ENCODE data around the gene PCDHGC3.

Gene PCDHGC3

GRCh38 chr5:141514330-141515133 is 38.8 kb downstream of the PCDHGC3 start:
- no peaks in the 10 kb centered on the region for H3K27me3 ChIP-seq (ENCODE audit: control insufficient read depth, insufficient read depth, low read length)
- no peak overlapping the region for H3K4me3 ChIP-seq (ENCODE audit: low read length)
- WGBS (ENCODE audit: insufficient coverage, insufficient read length): no CpG with 5 or more reads among the region's 6 CpGs
- H3K4me1 ChIP-seq (ENCODE audit: control insufficient read depth, insufficient read depth, low read length): peaks cover 3% of the 10 kb centered on the region
- H3K9me3 ChIP-seq (ENCODE audit: control insufficient read depth, insufficient read depth, low read length): no peaks in the 10 kb centered on the region
- no peak for DNase-seq (ENCODE audit: low read depth, low spot score)
- peaks cover 7% of the 10 kb centered on the region; the same call in 1 of the 2 replicates for H3K36me3 ChIP-seq (ENCODE audit: control insufficient read depth, insufficient read depth, low read length)
- H3K27ac ChIP-seq (ENCODE audit: low read length): no peak overlapping the region

GRCh38 chr5:141515141-141515540 is 39.4 kb downstream of the PCDHGC3 start:
- no CpG with 5 or more reads among the region's 3 CpGs for WGBS (ENCODE audit: insufficient coverage, insufficient read length)
- H3K27me3 ChIP-seq (ENCODE audit: control insufficient read depth, insufficient read depth, low read length): no peaks in the 10 kb centered on the region
- peaks cover 7% of the 10 kb centered on the region; the same call in 1 of the 2 replicates for H3K36me3 ChIP-seq (ENCODE audit: control insufficient read depth, insufficient read depth, low read length)
- no peak for DNase-seq (ENCODE audit: low read depth, low spot score)
- H3K4me1 ChIP-seq (ENCODE audit: control insufficient read depth, insufficient read depth, low read length): peaks cover 3% of the 10 kb centered on the region
- H3K9me3 ChIP-seq (ENCODE audit: control insufficient read depth, insufficient read depth, low read length): no peaks in the 10 kb centered on the region
- H3K4me3 ChIP-seq (ENCODE audit: low read length): no peak overlapping the region
- H3K27ac ChIP-seq (ENCODE audit: low read length): no peak overlapping the region

DNA sequence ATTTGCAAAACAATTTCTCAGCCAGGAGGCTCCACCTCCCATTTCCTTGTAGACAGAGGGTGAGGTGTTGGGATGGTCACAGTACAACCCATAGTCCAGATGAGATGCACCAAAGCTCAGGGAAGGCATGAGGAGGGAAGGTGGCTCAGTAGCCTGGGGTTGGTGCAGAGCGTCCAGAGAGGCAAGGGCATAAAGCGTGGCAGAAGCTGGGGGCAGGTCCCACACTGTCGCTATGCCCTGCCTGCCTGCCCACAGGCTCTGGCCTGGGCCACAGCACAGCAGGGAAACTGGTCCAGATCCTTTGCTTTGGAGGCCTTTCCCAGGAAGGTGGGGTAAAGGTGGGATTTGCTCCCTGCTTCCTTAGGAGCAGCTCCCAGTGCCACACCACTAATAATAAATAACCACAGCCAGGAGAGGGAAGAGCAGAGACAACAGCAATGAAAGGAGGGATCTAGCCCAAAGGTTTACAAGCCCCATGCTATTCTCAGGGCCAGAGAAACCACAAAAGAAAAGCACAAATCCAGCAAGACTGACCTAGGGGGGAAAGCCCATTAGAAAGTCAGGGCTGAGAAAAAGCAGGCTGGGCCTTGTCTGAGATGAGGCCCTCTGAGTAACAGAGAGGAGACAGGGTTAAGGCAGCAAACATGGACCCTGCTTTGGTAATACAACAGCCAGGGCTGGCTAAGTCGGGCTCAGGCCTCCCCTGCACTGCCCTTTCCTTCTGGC is 40.3 kb downstream of the PCDHGC3 start:
- WGBS (ENCODE audit: insufficient coverage, insufficient read length): no CpG with 5 or more reads among the region's 4 CpGs
- Histone ChIP-seq H3K27ac (ENCODE audit: low read length) (no peak overlapping the region), H3K27me3 (ENCODE audit: control insufficient read depth, insufficient read depth, low read length) (no peaks in the 10 kb centered on the region), H3K4me1 (ENCODE audit: control insufficient read depth, insufficient read depth, low read length) (peaks cover 3% of the 10 kb centered on the region; the same call in 1 of the 2 replicates), H3K4me3 (ENCODE audit: low read length) (no peak overlapping the region), H3K36me3 (ENCODE audit: control insufficient read depth, insufficient read depth, low read length) (peaks cover 7% of the 10 kb centered on the region; the same call in 1 of the 2 replicates), H3K9me3 (ENCODE audit: control insufficient read depth, insufficient read depth, low read length) (no peaks in the 10 kb centered on the region)
- no peak for DNase-seq (ENCODE audit: low read depth, low spot score)

DNA sequence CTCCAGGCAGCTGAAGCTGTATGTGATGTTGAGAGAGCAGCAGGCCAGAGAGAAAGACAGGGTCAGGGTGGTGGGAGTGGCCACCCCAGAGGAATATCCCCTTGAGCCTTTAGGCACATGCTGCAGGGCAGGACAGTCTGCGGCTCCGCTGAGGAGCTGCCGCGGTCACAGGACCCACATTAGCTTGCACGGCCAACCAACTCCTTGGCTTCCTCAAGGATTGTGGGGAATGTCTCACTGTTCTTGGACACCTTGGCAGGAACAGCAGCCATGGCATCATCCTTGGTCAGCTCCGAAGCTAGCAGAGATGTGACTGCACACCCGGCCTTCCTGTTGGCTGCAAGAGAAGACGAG is 40.9 kb downstream of the PCDHGC3 start:
- Histone ChIP-seq H3K27ac (ENCODE audit: low read length) (no peak overlapping the region), H3K4me1 (ENCODE audit: control insufficient read depth, insufficient read depth, low read length) (peaks cover 3% of the 10 kb centered on the region; the same call in 1 of the 2 replicates), H3K36me3 (ENCODE audit: control insufficient read depth, insufficient read depth, low read length) (peaks cover 7% of the 10 kb centered on the region; the same call in 1 of the 2 replicates), H3K4me3 (ENCODE audit: low read length) (no peak overlapping the region), H3K27me3 (ENCODE audit: control insufficient read depth, insufficient read depth, low read length) (no peaks in the 10 kb centered on the region), H3K9me3 (ENCODE audit: control insufficient read depth, insufficient read depth, low read length) (no peaks in the 10 kb centered on the region)
- DNase-seq (ENCODE audit: low read depth, low spot score): no peak
- WGBS (ENCODE audit: insufficient coverage, insufficient read length): no CpG with 5 or more reads among the region's 8 CpGs

DNA sequence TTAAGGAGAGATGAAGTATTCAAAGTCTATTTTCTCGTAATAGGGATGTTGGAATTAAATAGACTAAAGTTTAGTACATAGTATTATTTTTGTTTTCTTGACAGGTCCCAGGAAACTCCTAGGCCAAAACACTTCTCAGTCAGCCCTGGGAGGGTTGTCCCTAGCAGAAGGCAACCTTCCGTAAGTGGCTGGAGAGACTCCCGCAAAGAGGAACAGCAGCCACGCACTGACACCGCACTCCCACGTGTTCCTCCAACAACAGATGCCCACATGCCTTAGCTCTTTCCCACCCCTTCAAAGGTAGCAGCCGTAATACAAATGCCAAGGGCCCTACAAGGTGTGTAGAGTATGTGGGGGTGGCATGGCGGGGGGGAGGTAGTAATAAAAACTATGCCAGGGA is 41.5 kb downstream of the PCDHGC3 start:
- no peaks in the 10 kb centered on the region for H3K9me3 ChIP-seq (ENCODE audit: control insufficient read depth, insufficient read depth, low read length)
- H3K4me3 ChIP-seq (ENCODE audit: low read length): no peak overlapping the region
- H3K27ac ChIP-seq (ENCODE audit: low read length): no peak overlapping the region
- no peak for DNase-seq (ENCODE audit: low read depth, low spot score)
- H3K36me3 ChIP-seq (ENCODE audit: control insufficient read depth, insufficient read depth, low read length): peaks cover 7% of the 10 kb centered on the region; the same call in 1 of the 2 replicates
- H3K27me3 ChIP-seq (ENCODE audit: control insufficient read depth, insufficient read depth, low read length): no peaks in the 10 kb centered on the region
- no CpG with 5 or more reads among the region's 8 CpGs for WGBS (ENCODE audit: insufficient coverage, insufficient read length)
- H3K4me1 ChIP-seq (ENCODE audit: control insufficient read depth, insufficient read depth, low read length): peaks cover 3% of the 10 kb centered on the region; the same call in 1 of the 2 replicates

GRCh38 chr5:141517880-141518617 is 42.3 kb downstream of the PCDHGC3 start:
- H3K27me3 ChIP-seq (ENCODE audit: control insufficient read depth, insufficient read depth, low read length): no peaks in the 10 kb centered on the region
- H3K9me3 ChIP-seq (ENCODE audit: control insufficient read depth, insufficient read depth, low read length): no peaks in the 10 kb centered on the region
- no peak for DNase-seq (ENCODE audit: low read depth, low spot score)
- no peak overlapping the region for H3K27ac ChIP-seq (ENCODE audit: low read length)
- no peak overlapping the region for H3K4me3 ChIP-seq (ENCODE audit: low read length)
- no CpG with 5 or more reads among the region's 11 CpGs for WGBS (ENCODE audit: insufficient coverage, insufficient read length)
- H3K4me1 ChIP-seq (ENCODE audit: control insufficient read depth, insufficient read depth, low read length): peaks cover 3% of the 10 kb centered on the region; the same call in 1 of the 2 replicates
- peaks cover 7% of the 10 kb centered on the region; the same call in 1 of the 2 replicates for H3K36me3 ChIP-seq (ENCODE audit: control insufficient read depth, insufficient read depth, low read length)

- H3K36me3 ChIP-seq (ENCODE audit: control insufficient read depth, insufficient read depth, low read length): peaks cover 7% of the 10 kb centered on the region; the same call in 1 of the 2 replicates
- H3K4me3 ChIP-seq (ENCODE audit: low read length): no peak overlapping the region
- no CpG with 5 or more reads among the region's 1 CpG for WGBS (ENCODE audit: insufficient coverage, insufficient read length)
- H3K27ac ChIP-seq (ENCODE audit: low read length): no peak overlapping the region
- H3K4me1 ChIP-seq (ENCODE audit: control insufficient read depth, insufficient read depth, low read length): peaks cover 3% of the 10 kb centered on the region; the same call in 1 of the 2 replicates
- no peaks in the 10 kb centered on the region for H3K9me3 ChIP-seq (ENCODE audit: control insufficient read depth, insufficient read depth, low read length)
- H3K27me3 ChIP-seq (ENCODE audit: control insufficient read depth, insufficient read depth, low read length): no peaks in the 10 kb centered on the region
- no peak for DNase-seq (ENCODE audit: low read depth, low spot score)
Measured at GRCh38 chr5:141518618-141519015, 42.9 kb downstream of the PCDHGC3 start.

DNA sequence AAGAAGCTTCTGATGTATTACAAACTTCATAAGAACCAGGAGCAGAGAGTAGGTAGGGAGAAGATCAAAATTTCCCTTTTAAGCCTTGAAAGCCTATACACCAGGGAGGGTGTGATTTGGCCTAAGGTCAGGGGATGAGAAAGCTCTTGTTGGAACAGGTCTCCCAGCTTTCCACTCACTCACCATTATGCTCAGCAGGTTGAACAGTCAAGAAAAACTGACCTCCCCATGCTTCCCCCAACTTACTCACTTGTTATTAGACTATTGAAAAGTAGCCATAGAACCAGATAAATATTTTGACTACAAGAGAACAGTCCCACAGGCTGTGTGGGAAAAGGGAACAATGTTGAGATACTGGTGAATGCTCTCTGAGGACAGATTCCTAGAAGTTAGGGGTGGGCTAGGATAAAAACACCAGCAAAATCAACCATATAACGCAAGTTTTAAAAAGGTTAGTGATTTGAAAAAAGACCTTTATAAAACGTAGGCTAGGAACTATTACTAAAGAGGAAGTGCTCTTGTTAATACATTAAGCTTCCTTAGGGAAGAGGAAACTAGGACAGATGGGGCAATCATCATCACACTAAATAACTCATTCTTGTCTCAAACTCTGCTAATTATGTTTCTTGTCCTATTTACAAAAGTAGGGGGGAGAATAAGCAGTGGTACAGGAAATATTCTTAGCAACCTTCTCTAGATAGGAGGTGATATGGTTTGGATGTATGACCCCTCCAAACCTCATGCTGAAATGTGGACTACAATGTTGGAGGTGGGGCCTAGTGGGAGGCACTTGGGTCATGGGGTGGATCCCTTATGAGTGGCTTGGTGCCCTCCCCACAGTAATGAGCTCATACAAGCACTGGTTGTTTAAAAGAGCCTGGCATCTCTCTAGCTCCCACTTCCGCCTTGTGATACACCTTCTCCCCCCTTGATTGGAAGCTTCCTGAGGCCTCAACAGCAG is 44.1 kb downstream of the PCDHGC3 start:
- peaks cover 3% of the 10 kb centered on the region; the same call in 1 of the 2 replicates for H3K4me1 ChIP-seq (ENCODE audit: control insufficient read depth, insufficient read depth, low read length)
- no peak for DNase-seq (ENCODE audit: low read depth, low spot score)
- H3K27me3 ChIP-seq (ENCODE audit: control insufficient read depth, insufficient read depth, low read length): no peaks in the 10 kb centered on the region
- H3K36me3 ChIP-seq (ENCODE audit: control insufficient read depth, insufficient read depth, low read length): peaks cover 7% of the 10 kb centered on the region; the same call in 1 of the 2 replicates
- WGBS (ENCODE audit: insufficient coverage, insufficient read length): no CpG with 5 or more reads among the region's 3 CpGs
- no peak overlapping the region for H3K27ac ChIP-seq (ENCODE audit: low read length)
- no peaks in the 10 kb centered on the region for H3K9me3 ChIP-seq (ENCODE audit: control insufficient read depth, insufficient read depth, low read length)
- H3K4me3 ChIP-seq (ENCODE audit: low read length): no peak overlapping the region

DNA sequence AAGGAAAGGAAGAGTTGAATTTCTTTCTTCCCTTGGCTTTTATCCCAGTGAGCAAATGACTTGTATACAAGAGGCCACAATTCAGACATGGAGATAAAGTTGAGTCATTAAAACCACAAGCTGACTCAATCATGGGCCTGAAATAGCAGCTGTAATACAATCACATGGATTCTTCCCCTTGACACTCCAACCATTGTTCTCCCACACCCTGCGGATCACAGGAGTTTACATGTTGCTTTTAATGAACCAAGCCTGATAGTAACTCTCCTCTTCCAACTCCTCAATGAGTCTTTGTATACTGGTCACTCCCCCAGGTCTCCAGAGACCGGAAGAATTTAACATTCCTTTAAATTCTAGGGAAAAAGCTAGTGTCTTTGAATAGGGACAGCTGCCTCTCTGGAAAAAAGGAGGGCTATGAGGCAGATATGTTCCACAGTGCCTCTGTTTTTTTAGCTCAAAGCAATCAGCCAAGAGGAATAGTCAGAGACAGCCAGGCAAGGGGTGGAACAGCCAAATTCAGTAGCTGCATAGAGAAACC is 45.5 kb downstream of the PCDHGC3 start:
- Histone ChIP-seq H3K4me3 (ENCODE audit: low read length) (no peak overlapping the region), H3K9me3 (ENCODE audit: control insufficient read depth, insufficient read depth, low read length) (no peaks in the 10 kb centered on the region), H3K36me3 (ENCODE audit: control insufficient read depth, insufficient read depth, low read length) (peaks cover 8% of the 10 kb centered on the region; the same call in 1 of the 2 replicates), H3K4me1 (ENCODE audit: control insufficient read depth, insufficient read depth, low read length) (no peaks in the 10 kb centered on the region), H3K27me3 (ENCODE audit: control insufficient read depth, insufficient read depth, low read length) (no peaks in the 10 kb centered on the region), H3K27ac (ENCODE audit: low read length) (no peak overlapping the region)
- WGBS (ENCODE audit: insufficient coverage, insufficient read length): no CpG with 5 or more reads among the region's 2 CpGs
- DNase-seq (ENCODE audit: low read depth, low spot score): no peak
